Vagina (tissue), 2 donors: ENCODE measurements around the gene GPR137B. TPM values are rescaled to one million over a fixed set of nuclear protein-coding genes. Genes with fewer than 3 reads are reported as not detected.

Source experiments
- DNase-seq, 2 donors: peaks; one replicate each; pipeline ENCODE4 v3.0.0-alpha.2; 2017; ENCODE audit errors: extremely low spot score in 2 of 2
- H3K27ac ChIP-seq: fragments of 200-600 bp; sonication (generic); one replicate; pipeline ENCODE4 v1.5.1; 2019
- H3K27me3 ChIP-seq: fragments of 200-600 bp; sonication (generic); one replicate; pipeline ENCODE4 v1.5.1; 2019
- H3K36me3 ChIP-seq, 2 donors: fragments of 200-600 bp; sonication (generic); one replicate each; pipeline ENCODE4 v1.5.1; 2017 to 2019
- H3K4me1 ChIP-seq: fragments of 200-600 bp; sonication (generic); one replicate; pipeline ENCODE4 v1.5.1; 2019
- H3K4me3 ChIP-seq, 2 donors: fragments of 200-600 bp; sonication (generic); 1 replicate in 1 of 2; 2 replicates in 1 of 2; pipeline ENCODE4 v1.5.1; 2016 to 2019
- H3K9me3 ChIP-seq: fragments of 200-600 bp; sonication (generic); one replicate; pipeline ENCODE4 v1.5.1; 2019
- POLR2A ChIP-seq, 2 donors: fragments of 450-650 bp; IDR thresholded peaks; one replicate each; pipeline ENCODE4 v1.6.1; 2017; ENCODE audit warnings: antibody characterized with exemption in 2 of 2, mild to moderate bottlenecking in 2 of 2, moderate library complexity in 2 of 2
- POLR2AphosphoS5 ChIP-seq, 2 donors: sonication (generic); formaldehyde crosslinking; IDR thresholded peaks; one replicate each; pipeline ENCODE4 v1.9.0; 2017; ENCODE audit warnings: antibody characterized with exemption in 2 of 2, mild to moderate bottlenecking in 2 of 2, low read depth in 1 of 2; ENCODE audit not compliant: insufficient read depth in 1 of 2
- intact Hi-C: fragments of 100-400 bp; cut with DNase I; formaldehyde crosslinking; loops from one replicate; pipeline ENCODE4 v1.15.1; 2023
- total RNA-seq: library from RNA; depleted of rRNA; stranded (reverse); fragments of >200 nt; gene quantifications from one replicate; pipeline ENCODE4 v1.2.3, GENCODE V29; 2016
- TF ChIP-seq, protein P1 (sequence below), 3 experiments: fragments of 450-650 bp in 2 of 3; fragments of 200-600 bp in 1 of 3; sonication (generic) in 1 of 3; IDR thresholded peaks; one replicate each; pipeline ENCODE4 v1.5.1; 2017 to 2019; ENCODE audit warnings: antibody characterized with exemption in 3 of 3, mild to moderate bottlenecking in 2 of 3, moderate library complexity in 2 of 3

Gene GPR137B
- total RNA-seq, 1 donor from 2014 or later = 38.8 TPM

DNA sequence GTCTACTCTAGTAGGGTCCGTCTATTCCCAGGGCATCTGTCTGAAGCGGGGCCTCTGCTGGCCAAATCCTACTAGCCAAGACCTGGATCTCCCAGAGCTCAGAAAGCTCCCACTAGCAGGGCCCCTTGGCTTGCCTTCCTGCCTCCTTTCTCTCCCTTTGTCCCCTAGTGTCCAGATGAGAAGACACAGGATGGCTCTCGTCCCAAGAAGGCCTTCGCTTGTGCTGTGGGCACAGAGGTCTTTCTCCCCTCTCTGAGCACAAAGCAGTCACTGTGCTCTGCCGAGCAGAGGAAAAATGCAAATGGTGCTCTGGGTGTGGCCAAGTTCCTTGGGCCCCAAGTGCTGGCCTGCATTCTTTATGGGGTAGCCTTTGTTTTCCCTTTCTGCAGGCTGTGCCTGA is 13.0 kb upstream of the GPR137B start:
- no peaks in the 10 kb centered on the region for H3K36me3 ChIP-seq
- H3K9me3 ChIP-seq = no peaks in the 10 kb centered on the region
- H3K27ac ChIP-seq = no peak overlapping the region
- DNase-seq = no peak
- intact Hi-C loops = no loop called here
- H3K27me3 ChIP-seq = no peaks in the 10 kb centered on the region
- no peak overlapping the region for H3K4me3 ChIP-seq
- no peak for TF ChIP-seq POLR2AphosphoS5 (IDR thresholded peaks at IDR 0.05; ENCODE audit: insufficient read depth in 1 of 2, low read depth in 1 of 2)
- no peaks in the 10 kb centered on the region for H3K4me1 ChIP-seq

DNA sequence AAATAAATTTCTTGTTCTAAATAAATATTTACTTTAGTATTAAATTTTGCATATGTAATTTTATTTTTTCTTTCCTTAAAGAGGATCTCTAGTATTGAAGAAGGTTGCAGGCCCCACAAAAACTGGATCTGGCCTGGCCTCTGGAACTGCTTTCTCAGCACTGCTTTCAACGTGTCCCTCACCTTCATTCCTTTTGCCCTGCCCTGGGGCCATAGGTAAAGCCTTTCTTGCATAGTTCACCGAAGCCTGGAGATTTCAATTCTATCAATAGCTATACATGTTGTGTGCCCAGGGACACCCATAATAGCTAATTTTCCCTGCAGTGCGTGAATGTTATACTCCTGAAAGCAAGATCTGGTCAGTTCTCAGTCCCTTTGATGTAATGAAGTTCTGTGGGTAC is 12.0 kb upstream of the GPR137B start:
- Histone ChIP-seq H3K27ac (no peak overlapping the region), H3K9me3 (no peaks in the 10 kb centered on the region), H3K4me1 (no peaks in the 10 kb centered on the region), H3K36me3 (no peaks in the 10 kb centered on the region), H3K27me3 (no peaks in the 10 kb centered on the region), H3K4me3 (no peak overlapping the region)
- DNase-seq = no peak
- no peak for TF ChIP-seq POLR2AphosphoS5 (IDR thresholded peaks at IDR 0.05; ENCODE audit: insufficient read depth in 1 of 2, low read depth in 1 of 2)
- no peak for TF ChIP-seq POLR2A (IDR thresholded peaks at IDR 0.05)
- TF ChIP-seq, protein P1, sequence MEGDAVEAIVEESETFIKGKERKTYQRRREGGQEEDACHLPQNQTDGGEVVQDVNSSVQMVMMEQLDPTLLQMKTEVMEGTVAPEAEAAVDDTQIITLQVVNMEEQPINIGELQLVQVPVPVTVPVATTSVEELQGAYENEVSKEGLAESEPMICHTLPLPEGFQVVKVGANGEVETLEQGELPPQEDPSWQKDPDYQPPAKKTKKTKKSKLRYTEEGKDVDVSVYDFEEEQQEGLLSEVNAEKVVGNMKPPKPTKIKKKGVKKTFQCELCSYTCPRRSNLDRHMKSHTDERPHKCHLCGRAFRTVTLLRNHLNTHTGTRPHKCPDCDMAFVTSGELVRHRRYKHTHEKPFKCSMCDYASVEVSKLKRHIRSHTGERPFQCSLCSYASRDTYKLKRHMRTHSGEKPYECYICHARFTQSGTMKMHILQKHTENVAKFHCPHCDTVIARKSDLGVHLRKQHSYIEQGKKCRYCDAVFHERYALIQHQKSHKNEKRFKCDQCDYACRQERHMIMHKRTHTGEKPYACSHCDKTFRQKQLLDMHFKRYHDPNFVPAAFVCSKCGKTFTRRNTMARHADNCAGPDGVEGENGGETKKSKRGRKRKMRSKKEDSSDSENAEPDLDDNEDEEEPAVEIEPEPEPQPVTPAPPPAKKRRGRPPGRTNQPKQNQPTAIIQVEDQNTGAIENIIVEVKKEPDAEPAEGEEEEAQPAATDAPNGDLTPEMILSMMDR (IDR thresholded peaks at IDR 0.05) = no peak
- intact Hi-C loops = no loop called here

DNA sequence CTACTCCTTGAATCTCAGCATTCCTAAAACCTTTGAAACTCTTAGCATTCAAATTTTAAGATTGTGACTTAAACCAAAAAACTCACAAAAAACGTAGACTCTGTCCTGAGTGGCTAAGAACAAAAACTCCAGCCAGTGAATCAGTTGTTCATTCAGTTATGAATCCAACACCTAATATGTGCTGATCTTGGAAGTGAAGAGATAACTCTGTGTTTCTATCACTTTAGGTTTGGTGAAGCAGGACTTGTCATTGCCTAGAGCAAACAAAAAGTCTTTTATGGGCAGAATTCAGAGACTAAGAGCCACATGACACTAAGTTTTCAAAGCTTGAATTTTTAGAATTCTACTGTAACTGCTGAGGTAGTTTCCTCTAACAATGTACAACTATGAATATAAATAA is 10.4 kb upstream of the GPR137B start:
- Histone ChIP-seq H3K36me3 (no peaks in the 10 kb centered on the region), H3K27ac (no peak overlapping the region), H3K9me3 (no peaks in the 10 kb centered on the region), H3K4me1 (no peaks in the 10 kb centered on the region), H3K27me3 (no peaks in the 10 kb centered on the region), H3K4me3 (no peak overlapping the region)
- DNase-seq = no peak
- intact Hi-C loops = no loop called here
- TF ChIP-seq POLR2A (IDR thresholded peaks at IDR 0.05) (no peak), POLR2AphosphoS5 (IDR thresholded peaks at IDR 0.05; ENCODE audit: insufficient read depth in 1 of 2, low read depth in 1 of 2) (no peak)
- TF ChIP-seq, protein P1 (IDR thresholded peaks at IDR 0.05) = no peak

DNA sequence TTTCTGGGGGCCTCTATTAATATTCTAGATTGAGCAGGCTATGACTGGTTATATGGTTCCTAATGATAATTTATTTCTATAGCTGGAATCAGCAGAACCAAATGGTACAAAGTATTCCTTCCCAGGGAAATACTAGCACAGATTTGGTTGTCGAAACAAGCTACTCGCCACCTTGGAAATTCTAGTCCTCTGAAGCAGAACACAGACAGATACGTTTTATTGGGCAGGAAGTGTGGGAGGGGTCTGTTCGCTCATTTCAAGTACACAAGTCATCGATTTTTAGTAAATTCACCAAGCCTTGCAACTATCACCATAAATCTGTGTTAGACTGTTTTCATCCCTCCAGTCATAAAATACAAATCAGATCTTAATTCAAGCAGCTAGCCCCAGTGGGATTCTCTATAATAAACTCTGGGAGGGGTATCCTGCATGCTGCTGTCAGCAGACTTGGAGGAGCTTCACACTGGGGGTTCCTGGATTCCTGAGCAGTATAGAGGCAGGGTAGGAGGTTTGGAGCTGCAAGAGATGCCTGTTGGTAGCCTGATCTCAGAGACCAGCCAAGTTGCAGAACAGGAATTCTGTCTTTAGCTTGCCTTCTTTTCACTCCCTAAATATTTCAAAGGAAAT is 9.8 kb upstream of the GPR137B start:
- TF ChIP-seq POLR2A (IDR thresholded peaks at IDR 0.05) (no peak), POLR2AphosphoS5 (IDR thresholded peaks at IDR 0.05; ENCODE audit: insufficient read depth in 1 of 2, low read depth in 1 of 2) (no peak)
- TF ChIP-seq, protein P1 (IDR thresholded peaks at IDR 0.05) = no peak
- H3K4me1 ChIP-seq = no peaks in the 10 kb centered on the region
- no peaks in the 10 kb centered on the region for H3K36me3 ChIP-seq
- H3K4me3 ChIP-seq = no peak overlapping the region
- no peaks in the 10 kb centered on the region for H3K27me3 ChIP-seq
- DNase-seq = no peak
- intact Hi-C loops = no loop called here
- H3K27ac ChIP-seq = no peak overlapping the region
- H3K9me3 ChIP-seq = no peaks in the 10 kb centered on the region

DNA sequence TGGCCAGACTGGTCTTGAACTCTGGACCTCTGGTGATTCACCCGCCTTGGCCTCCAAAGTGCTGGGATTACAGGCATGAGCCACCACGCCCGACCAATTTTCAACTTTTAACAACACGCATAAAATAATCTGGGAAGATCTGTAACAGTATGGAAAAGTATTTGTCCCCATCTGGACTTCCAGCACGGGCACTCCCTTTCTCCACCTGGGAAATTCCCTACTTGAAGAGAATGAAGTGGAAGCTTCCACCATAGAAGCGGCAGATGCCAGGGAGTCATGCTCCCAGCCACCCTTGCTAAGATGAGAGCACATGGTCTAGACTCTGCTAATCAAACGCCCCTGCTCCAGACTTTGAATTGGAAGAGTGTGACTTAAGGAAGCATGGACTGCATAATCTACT is 9.0 kb upstream of the GPR137B start:
- H3K9me3 ChIP-seq = no peaks in the 10 kb centered on the region
- TF ChIP-seq, protein P1 (IDR thresholded peaks at IDR 0.05) = no peak
- TF ChIP-seq POLR2A (IDR thresholded peaks at IDR 0.05) = no peak
- TF ChIP-seq POLR2AphosphoS5 (IDR thresholded peaks at IDR 0.05; ENCODE audit: insufficient read depth in 1 of 2, low read depth in 1 of 2) = no peak
- intact Hi-C loops = no loop called here
- no peak for DNase-seq
- no peak overlapping the region for H3K27ac ChIP-seq
- H3K36me3 ChIP-seq = no peaks in the 10 kb centered on the region
- no peak overlapping the region for H3K4me3 ChIP-seq
- no peaks in the 10 kb centered on the region for H3K4me1 ChIP-seq
- no peaks in the 10 kb centered on the region for H3K27me3 ChIP-seq
